SK-N-SH (cell line): ENCODE data around the gene BTN3A1. TPM values are rescaled to one million over a fixed set of nuclear protein-coding genes. Genes with fewer than 3 reads are reported as not detected.

Experiments
- CTCF ChIA-PET: fragments of 300-600, 350-600 bp; formaldehyde crosslinking; extraction: SDS; loops from one replicate; lab custom pipeline; 2021; lab: Yijun Ruan, JAX
- POLR2A ChIA-PET: fragments of 350-600 bp; sonication (Branson Sonifier 250); formaldehyde crosslinking; extraction: SDS; loops from one replicate; lab custom pipeline; 2020; ENCODE audit warnings: antibody characterized with exemption, inconsistent platforms; lab: Yijun Ruan, JAX
- DNase-seq: peaks from one replicate; pipeline ENCODE4 v3.0.0; 2012
- H2AFZ ChIP-seq: fragments of 200-600 bp; sonication (generic); 2 replicates; pipeline ENCODE4 v1.8.1; 2016; ENCODE audit warnings: antibody characterized with exemption, mild to moderate bottlenecking, low read depth
- H3F3A ChIP-seq: fragments of 200-600 bp; sonication (generic); replicated peaks from 2 replicates; pipeline ENCODE3; 2016; ENCODE audit warnings: antibody characterized with exemption, mild to moderate bottlenecking; ENCODE audit not compliant: insufficient read depth
- H3K27ac ChIP-seq, 2 experiments: fragments of 200-500 bp in 1 of 2; fragments of 200-600 bp in 1 of 2; sonication (Bioruptor generic) in 1 of 2; sonication (generic), shearing (Covaris generic) in 1 of 2; 2 replicates each; pipeline versions ENCODE4 v1.5.1 to v1.6.1; 2014 to 2016; ENCODE audit warnings: low read depth in 2 of 2, inconsistent platforms in 1 of 2, low read length in 1 of 2, mild to moderate bottlenecking in 1 of 2, mixed read lengths in 1 of 2
- H3K27me3 ChIP-seq: fragments of 200-600 bp; sonication (generic), shearing (Covaris generic); 2 replicates; pipeline ENCODE4 v1.6.1; 2016; ENCODE audit warnings: mixed run types; ENCODE audit not compliant: insufficient read depth
- H3K36me3 ChIP-seq, 2 experiments: fragments of 200-500 bp in 1 of 2; fragments of 200-600 bp in 1 of 2; sonication (Bioruptor generic) in 1 of 2; sonication (generic) in 1 of 2; replicated peaks in 1 of 2; 2 replicates each; pipeline versions ENCODE3 to v1.5.1; 2014 to 2016; ENCODE audit warnings: low read length in 1 of 2, mild to moderate bottlenecking in 1 of 2; ENCODE audit not compliant: insufficient read depth in 2 of 2, control insufficient read depth in 1 of 2
- H3K4me1 ChIP-seq, 2 experiments: fragments of 200-500 bp in 1 of 2; fragments of 200-600 bp in 1 of 2; sonication (Bioruptor generic) in 1 of 2; sonication (generic), shearing (Covaris generic) in 1 of 2; 2 replicates each; pipeline versions ENCODE4 v1.5.1 to v1.6.1; 2014 to 2016; ENCODE audit warnings: low read depth in 1 of 2, low read length in 1 of 2, mixed run types in 1 of 2; ENCODE audit not compliant: insufficient read depth in 2 of 2, control insufficient read depth in 1 of 2
- H3K4me2 ChIP-seq: fragments of 200-600 bp; sonication (generic), shearing (Covaris generic); 2 replicates; pipeline ENCODE4 v1.6.1; 2017; ENCODE audit warnings: mixed run types
- H3K4me3 ChIP-seq, 2 experiments: fragments of 200-500 bp in 1 of 2; fragments of 200-600 bp in 1 of 2; sonication (Bioruptor generic) in 1 of 2; sonication (generic), shearing (Covaris generic) in 1 of 2; 2 replicates each; pipeline versions ENCODE4 v1.5.1 to v1.8.1; 2014 to 2016; ENCODE audit warnings: low read depth in 2 of 2, inconsistent platforms in 1 of 2, low read length in 1 of 2, mild to moderate bottlenecking in 1 of 2, mixed read lengths in 1 of 2, moderate library complexity in 1 of 2
- H3K79me2 ChIP-seq: fragments of 200-600 bp; sonication (generic); 2 replicates; pipeline ENCODE4 v1.8.1; 2017; ENCODE audit warnings: mild to moderate bottlenecking; ENCODE audit not compliant: insufficient read depth
- H3K9ac ChIP-seq: fragments of 200-600 bp; sonication (generic); 2 replicates; pipeline ENCODE4 v1.6.1; 2017; ENCODE audit warnings: mixed run types
- H3K9me2 ChIP-seq: fragments of 200-600 bp; sonication (generic); 2 replicates; pipeline ENCODE4 v1.6.1; 2017; ENCODE audit warnings: mixed run types
- H3K9me3 ChIP-seq: fragments of 200-600 bp; sonication (generic); 2 replicates; pipeline ENCODE4 v1.6.1; 2017; ENCODE audit warnings: mixed run types, mild to moderate bottlenecking, moderate library complexity
- H4K20me1 ChIP-seq: fragments of 200-600 bp; sonication (generic); 2 replicates; pipeline ENCODE4 v1.6.1; 2017; ENCODE audit warnings: mild to moderate bottlenecking, mixed run types; ENCODE audit not compliant: insufficient read depth
- EP300 ChIP-seq, 2 experiments: IDR thresholded peaks; 2 replicates each; pipeline versions ENCODE4 v1.4.0 to v1.6.1; 2012; ENCODE audit warnings: borderline replicate concordance in 1 of 2, low read depth in 1 of 2, low read length in 1 of 2
- EZH2phosphoT487 ChIP-seq: fragments of 200-600 bp; sonication (generic); IDR thresholded peaks from 2 replicates; pipeline ENCODE4 v1.6.1; 2017; ENCODE audit warnings: low read depth, mixed run types, mild to moderate bottlenecking, antibody characterized with exemption, moderate library complexity, borderline replicate concordance
- FOXJ3 ChIP-seq: sonication (generic); formaldehyde crosslinking; IDR thresholded peaks from 2 replicates; pipeline ENCODE4 v1.5.1; 2020; ENCODE audit warnings: mild to moderate bottlenecking, missing genetic modification reagents
- FOXM1 ChIP-seq: IDR thresholded peaks from 2 replicates; pipeline ENCODE4 v1.4.0; 2012; ENCODE audit warnings: low read depth, mild to moderate bottlenecking
- GABPA ChIP-seq: IDR thresholded peaks from 2 replicates; pipeline ENCODE4 v1.4.0; 2012; ENCODE audit warnings: low read depth, mild to moderate bottlenecking
- GATA2 ChIP-seq: sonication (generic); formaldehyde crosslinking; IDR thresholded peaks from 2 replicates; pipeline ENCODE4 v1.5.0; 2020; ENCODE audit warnings: mild to moderate bottlenecking, missing genetic modification reagents
- JUND ChIP-seq: IDR thresholded peaks from 2 replicates; pipeline ENCODE4 v1.4.0; 2012
- MAX ChIP-seq: IDR thresholded peaks from 2 replicates; pipeline ENCODE4 v1.4.0; 2012; ENCODE audit warnings: low read depth
- NFIC ChIP-seq: IDR thresholded peaks from 2 replicates; pipeline ENCODE4 v1.4.0; 2012; ENCODE audit warnings: borderline replicate concordance
- PBX3 ChIP-seq: IDR thresholded peaks from 2 replicates; pipeline ENCODE4; 2012
- RCOR1 ChIP-seq: fragments of 150-350 bp; IDR thresholded peaks from 2 replicates; pipeline ENCODE4 v1.6.1; 2017; ENCODE audit warnings: antibody characterized with exemption, low read length
- RFX5 ChIP-seq: IDR thresholded peaks from 2 replicates; pipeline ENCODE4 v1.6.1; 2012; ENCODE audit warnings: mild to moderate bottlenecking, improper control_type of control experiment, low read length
- RXRA ChIP-seq: IDR thresholded peaks from 2 replicates; pipeline ENCODE4 v1.4.0; 2012; ENCODE audit warnings: low read depth, mild to moderate bottlenecking, borderline replicate concordance
- TEAD4 ChIP-seq: IDR thresholded peaks from 2 replicates; pipeline ENCODE4 v1.4.0; 2012; ENCODE audit warnings: mild to moderate bottlenecking, borderline replicate concordance; ENCODE audit not compliant: insufficient read depth
- WGBS: methylation state at CpG from one replicate; pipeline ENCODE4 v1.1.6; 2017; ENCODE audit warnings: low lambda C conversion rate; 5-methylcytosine and 5-hydroxymethylcytosine counted together
- polyA plus RNA-seq, 3 experiments: library from polyadenylated mRNA; depleted of rRNA; stranded (reverse); fragments of >200 nt; gene quantifications; 2 replicates each; pipeline ENCODE4 v1.2.3, GENCODE V29; 2012
- TF ChIP-seq, protein P1 (sequence below): fragments of 150-350 bp; IDR thresholded peaks from 2 replicates; pipeline ENCODE4 v1.6.1; 2017; ENCODE audit warnings: antibody characterized with exemption, low read length, low read depth, borderline replicate concordance
- TF ChIP-seq, protein P2 (sequence below): IDR thresholded peaks from 2 replicates; pipeline ENCODE4 v1.4.0; 2012; ENCODE audit warnings: low read depth, borderline replicate concordance

Gene BTN3A1
- polyA plus RNA-seq, 1 of the 3 experiments (the other 2 are of a cell fraction), result 14.2 TPM

DNA sequence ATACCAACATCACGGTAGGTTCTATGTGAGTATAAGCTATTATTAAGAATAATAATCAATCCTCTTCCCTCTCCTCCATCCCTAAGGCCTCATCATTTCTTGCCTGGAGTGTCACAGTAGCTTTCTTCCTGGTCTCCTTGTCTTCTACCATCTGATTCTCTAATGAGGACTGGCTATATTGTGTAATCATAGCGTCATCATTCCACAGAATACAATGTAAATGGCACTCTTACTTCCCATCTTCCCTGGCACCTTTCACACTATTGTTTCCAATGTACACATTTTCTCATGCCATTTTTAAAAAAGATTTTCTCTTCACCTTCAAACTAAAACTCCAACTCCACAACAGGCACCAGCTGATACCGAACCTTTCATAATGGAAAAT lies 39.2 kb upstream of the BTN3A1 start:
- ChIA-PET POLR2A (no interaction called here), CTCF (interaction anchor here (1.0 to 3.0 kb wide), 2 partner anchors 12 to 21 kb away, joined by 3 to 13 read pairs; no protein-coding TSS in a partner anchor)
- Histone ChIP-seq H3K79me2 (no peaks in the 10 kb centered on the region; the same call in 1 of the 2 replicates), H3K4me2 (no peak overlapping the region), H3K4me3 (no peak overlapping the region), H3K9me3 (no peaks in the 10 kb centered on the region), H4K20me1 (no peaks in the 10 kb centered on the region), H2AFZ (no peak overlapping the region), H3K27ac (no peak overlapping the region), H3K4me1 (peaks cover 12 to 16% of the 10 kb centered on the region in 2 experiments; a peak in 3 of 4 replicates), H3K9ac (no peak overlapping the region), H3K9me2 (no peaks in the 10 kb centered on the region), H3F3A (no peaks in the 10 kb centered on the region), H3K27me3 (no peaks in the 10 kb centered on the region), H3K36me3 (no peaks in the 10 kb centered on the region)
- TF ChIP-seq, protein P1, sequence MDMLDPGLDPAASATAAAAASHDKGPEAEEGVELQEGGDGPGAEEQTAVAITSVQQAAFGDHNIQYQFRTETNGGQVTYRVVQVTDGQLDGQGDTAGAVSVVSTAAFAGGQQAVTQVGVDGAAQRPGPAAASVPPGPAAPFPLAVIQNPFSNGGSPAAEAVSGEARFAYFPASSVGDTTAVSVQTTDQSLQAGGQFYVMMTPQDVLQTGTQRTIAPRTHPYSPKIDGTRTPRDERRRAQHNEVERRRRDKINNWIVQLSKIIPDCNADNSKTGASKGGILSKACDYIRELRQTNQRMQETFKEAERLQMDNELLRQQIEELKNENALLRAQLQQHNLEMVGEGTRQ, result no peak
- TF ChIP-seq, protein P2, sequence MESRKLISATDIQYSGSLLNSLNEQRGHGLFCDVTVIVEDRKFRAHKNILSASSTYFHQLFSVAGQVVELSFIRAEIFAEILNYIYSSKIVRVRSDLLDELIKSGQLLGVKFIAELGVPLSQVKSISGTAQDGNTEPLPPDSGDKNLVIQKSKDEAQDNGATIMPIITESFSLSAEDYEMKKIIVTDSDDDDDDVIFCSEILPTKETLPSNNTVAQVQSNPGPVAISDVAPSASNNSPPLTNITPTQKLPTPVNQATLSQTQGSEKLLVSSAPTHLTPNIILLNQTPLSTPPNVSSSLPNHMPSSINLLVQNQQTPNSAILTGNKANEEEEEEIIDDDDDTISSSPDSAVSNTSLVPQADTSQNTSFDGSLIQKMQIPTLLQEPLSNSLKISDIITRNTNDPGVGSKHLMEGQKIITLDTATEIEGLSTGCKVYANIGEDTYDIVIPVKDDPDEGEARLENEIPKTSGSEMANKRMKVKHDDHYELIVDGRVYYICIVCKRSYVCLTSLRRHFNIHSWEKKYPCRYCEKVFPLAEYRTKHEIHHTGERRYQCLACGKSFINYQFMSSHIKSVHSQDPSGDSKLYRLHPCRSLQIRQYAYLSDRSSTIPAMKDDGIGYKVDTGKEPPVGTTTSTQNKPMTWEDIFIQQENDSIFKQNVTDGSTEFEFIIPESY, result no peak
- TF ChIP-seq EZH2phosphoT487 (no peak), MAX (no peak), TEAD4 (no peak), GABPA (no peak), FOXJ3 (no peak), RCOR1 (no peak), EP300 (IDR thresholded peaks at IDR 0.05; ENCODE audit: borderline replicate concordance in 1 of 2, low read depth in 1 of 2, low read length in 1 of 2) (no peak), NFIC (no peak)
- 99% methylated on average over 3 of the region's 3 CpGs for WGBS
- DNase-seq, result no peak

GRCh38 chr6:26363882-26364701 lies 38.0 kb upstream of the BTN3A1 start:
- H3K27ac ChIP-seq, result peak overlapping the region; percentile 89 to 92
- TF ChIP-seq RFX5 (no peak), PBX3 (no peak), GABPA (no peak), GATA2 (CRISPR knock-in tag) (no peak), RXRA (no peak), EP300 (IDR thresholded peaks at IDR 0.05; ENCODE audit: borderline replicate concordance in 1 of 2, low read depth in 1 of 2, low read length in 1 of 2) (no peak), JUND (no peak), FOXJ3 (no peak), MAX (no peak), FOXM1 (no peak)
- TF ChIP-seq, protein P1, result no peak
- peaks cover 12 to 16% of the 10 kb centered on the region in 2 experiments; a peak in 3 of 4 replicates for H3K4me1 ChIP-seq
- no peaks in the 10 kb centered on the region for H3F3A ChIP-seq
- no peaks in the 10 kb centered on the region; the same call in 1 of the 2 replicates for H3K79me2 ChIP-seq
- H3K36me3 ChIP-seq, result peaks cover 0 to 1% of the 10 kb centered on the region in 2 experiments
- DNase-seq, result peak; percentile 14
- H3K9me3 ChIP-seq, result no peaks in the 10 kb centered on the region
- H3K9me2 ChIP-seq, result no peaks in the 10 kb centered on the region
- H3K27me3 ChIP-seq, result no peaks in the 10 kb centered on the region
- H3K4me2 ChIP-seq, result peak overlapping the region; percentile 73
- ChIA-PET POLR2A (no interaction called here), CTCF (interaction anchor here (0.6 to 3.0 kb wide), 5 partner anchors 13 to 231 kb away, joined by 3 to 13 read pairs (median 3); no protein-coding TSS in a partner anchor)
- 66% methylated on average over 6 of the region's 6 CpGs for WGBS
- peak overlapping the region; percentile 90 for H2AFZ ChIP-seq
- H3K9ac ChIP-seq, result peak overlapping the region; percentile 74
- H3K4me3 ChIP-seq, result peak overlapping the region; percentile 56 to 77
- no peaks in the 10 kb centered on the region for H4K20me1 ChIP-seq
